HG03039 (cell line): ENCODE measurements around the gene ARHGAP45.
"Not testable (repeated sequence)": the region's sequence is repeated elsewhere in the genome, so short reads cannot be mapped to it uniquely, and the experiment has no call there.

ENCODE experiments used
- ATAC-seq: cut with Tn5 transposase; IDR thresholded peaks from one replicate; pipeline ENCODE4 v1.9.1; 2021; ENCODE audit warnings: mild to moderate bottlenecking, moderate library complexity; ENCODE audit not compliant: unreplicated experiment

The ARHGAP45 gene

GRCh38 chr19:1113030-1113985 is 46.3 kb downstream of the ARHGAP45 start:
- no peak for ATAC-seq

- no peak for ATAC-seq
These were observed 47.1 kb downstream of the ARHGAP45 start for GRCh38 chr19:1113986-1114483.

GRCh38 chr19:1114728-1115127 is 47.8 kb downstream of the ARHGAP45 start:
- not testable (repeated sequence) for ATAC-seq

- ATAC-seq = no peak
These were observed 48.9 kb downstream of the ARHGAP45 start for GRCh38 chr19:1115646-1116420.

GRCh38 chr19:1116726-1117581 is 50.0 kb downstream of the ARHGAP45 start:
- no peak for ATAC-seq

GRCh38 chr19:1117654-1118053 is 50.7 kb downstream of the ARHGAP45 start:
- ATAC-seq = no peak

- no peak for ATAC-seq
These were observed 52.0 kb downstream of the ARHGAP45 start for GRCh38 chr19:1118999-1119398.

- no peak for ATAC-seq
These were observed 52.7 kb downstream of the ARHGAP45 start for GRCh38 chr19:1119475-1120217.

- ATAC-seq = no peak
These were observed 54.4 kb downstream of the ARHGAP45 start for GRCh38 chr19:1121395-1121794.

- no peak for ATAC-seq
These were observed 55.3 kb downstream of the ARHGAP45 start for GRCh38 chr19:1122021-1122971.

- no peak for ATAC-seq
These were observed 56.0 kb downstream of the ARHGAP45 start for GRCh38 chr19:1122972-1123363.

- no peak for ATAC-seq
These were observed 56.4 kb downstream of the ARHGAP45 start for GRCh38 chr19:1123381-1123780.

GRCh38 chr19:1123885-1124677 is 57.1 kb downstream of the ARHGAP45 start:
- no peak for ATAC-seq

GRCh38 chr19:1125601-1126467 is 58.9 kb downstream of the ARHGAP45 start:
- ATAC-seq = no peak

- ATAC-seq = no peak
These were observed 60.2 kb downstream of the ARHGAP45 start for GRCh38 chr19:1126984-1127760.

GRCh38 chr19:1128106-1128505 is 61.1 kb downstream of the ARHGAP45 start:
- ATAC-seq = no peak
